Epithelial cell of proximal tubule (primary cell): Measurements from ENCODE around the gene MSMB. TPM values are rescaled to one million over a fixed set of nuclear protein-coding genes. Genes with fewer than 3 reads are reported as not detected.

ENCODE experiments used
- DNase-seq: peaks from one replicate; pipeline ENCODE4 v3.0.0-alpha.2; 2011; ENCODE audit warnings: low read depth
- H3K4me3 ChIP-seq: 2 replicates; pipeline ENCODE4 v1.5.1; 2011; ENCODE audit warnings: low read depth, mild to moderate bottlenecking, low read length
- total RNA-seq: library from RNA; depleted of rRNA; stranded (reverse); fragments of >200 nt; gene quantifications from 2 replicates; pipeline ENCODE4 v1.2.3, GENCODE V29; 2015
- TF ChIP-seq, protein P1 (sequence below): conservative IDR thresholded peaks from 2 replicates; pipeline ENCODE4 v1.5.1; 2012; ENCODE audit warnings: low read depth, mild to moderate bottlenecking, low read length

Gene MSMB
- total RNA-seq, 1 donor from 2014 or later: not detected

DNA sequence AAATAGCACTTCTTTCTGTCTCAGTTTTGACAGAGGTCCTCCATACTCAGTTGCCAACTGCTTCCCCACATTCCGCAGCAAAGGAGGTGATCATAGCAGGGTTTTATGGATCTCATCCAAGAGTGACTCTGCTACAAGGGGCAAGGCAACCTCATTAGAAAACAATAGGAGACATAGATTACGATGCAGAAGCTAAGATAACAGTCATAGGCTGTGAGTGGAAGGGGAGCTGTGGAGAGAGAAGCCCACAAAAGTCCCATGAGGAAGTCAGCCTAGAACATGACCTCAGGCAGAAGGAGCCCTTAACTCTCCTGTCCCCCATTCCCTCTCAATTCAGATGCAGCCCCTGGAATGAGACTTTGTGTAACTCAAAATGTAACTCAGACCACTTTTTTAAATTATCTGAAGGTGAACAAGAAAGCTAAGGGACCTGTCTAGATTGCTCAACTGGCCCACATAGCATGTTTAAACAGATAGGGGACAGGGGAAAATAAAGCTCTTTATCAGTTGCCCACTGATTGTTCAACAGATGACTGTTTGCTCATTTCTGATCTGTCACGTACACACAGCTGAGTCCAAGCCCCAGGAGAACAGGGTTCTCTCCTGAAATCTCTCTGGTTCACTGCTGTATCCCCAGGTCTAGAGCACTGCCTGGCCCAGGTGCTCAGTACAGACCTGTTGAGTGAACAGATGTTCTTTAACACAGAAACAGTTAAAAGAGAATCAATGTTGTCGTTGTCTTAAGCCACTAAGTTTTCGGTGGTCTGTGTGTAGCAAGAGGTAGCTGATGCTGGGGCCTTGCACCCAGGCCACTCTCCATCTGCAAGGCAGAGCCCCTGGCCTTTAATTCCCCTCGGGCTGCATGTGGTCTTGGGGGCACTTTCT lies 14.2 kb downstream of the MSMB start:
- no peak for DNase-seq
- TF ChIP-seq, protein P1, sequence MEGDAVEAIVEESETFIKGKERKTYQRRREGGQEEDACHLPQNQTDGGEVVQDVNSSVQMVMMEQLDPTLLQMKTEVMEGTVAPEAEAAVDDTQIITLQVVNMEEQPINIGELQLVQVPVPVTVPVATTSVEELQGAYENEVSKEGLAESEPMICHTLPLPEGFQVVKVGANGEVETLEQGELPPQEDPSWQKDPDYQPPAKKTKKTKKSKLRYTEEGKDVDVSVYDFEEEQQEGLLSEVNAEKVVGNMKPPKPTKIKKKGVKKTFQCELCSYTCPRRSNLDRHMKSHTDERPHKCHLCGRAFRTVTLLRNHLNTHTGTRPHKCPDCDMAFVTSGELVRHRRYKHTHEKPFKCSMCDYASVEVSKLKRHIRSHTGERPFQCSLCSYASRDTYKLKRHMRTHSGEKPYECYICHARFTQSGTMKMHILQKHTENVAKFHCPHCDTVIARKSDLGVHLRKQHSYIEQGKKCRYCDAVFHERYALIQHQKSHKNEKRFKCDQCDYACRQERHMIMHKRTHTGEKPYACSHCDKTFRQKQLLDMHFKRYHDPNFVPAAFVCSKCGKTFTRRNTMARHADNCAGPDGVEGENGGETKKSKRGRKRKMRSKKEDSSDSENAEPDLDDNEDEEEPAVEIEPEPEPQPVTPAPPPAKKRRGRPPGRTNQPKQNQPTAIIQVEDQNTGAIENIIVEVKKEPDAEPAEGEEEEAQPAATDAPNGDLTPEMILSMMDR: no peak
- H3K4me3 ChIP-seq: no peak overlapping the region

DNA sequence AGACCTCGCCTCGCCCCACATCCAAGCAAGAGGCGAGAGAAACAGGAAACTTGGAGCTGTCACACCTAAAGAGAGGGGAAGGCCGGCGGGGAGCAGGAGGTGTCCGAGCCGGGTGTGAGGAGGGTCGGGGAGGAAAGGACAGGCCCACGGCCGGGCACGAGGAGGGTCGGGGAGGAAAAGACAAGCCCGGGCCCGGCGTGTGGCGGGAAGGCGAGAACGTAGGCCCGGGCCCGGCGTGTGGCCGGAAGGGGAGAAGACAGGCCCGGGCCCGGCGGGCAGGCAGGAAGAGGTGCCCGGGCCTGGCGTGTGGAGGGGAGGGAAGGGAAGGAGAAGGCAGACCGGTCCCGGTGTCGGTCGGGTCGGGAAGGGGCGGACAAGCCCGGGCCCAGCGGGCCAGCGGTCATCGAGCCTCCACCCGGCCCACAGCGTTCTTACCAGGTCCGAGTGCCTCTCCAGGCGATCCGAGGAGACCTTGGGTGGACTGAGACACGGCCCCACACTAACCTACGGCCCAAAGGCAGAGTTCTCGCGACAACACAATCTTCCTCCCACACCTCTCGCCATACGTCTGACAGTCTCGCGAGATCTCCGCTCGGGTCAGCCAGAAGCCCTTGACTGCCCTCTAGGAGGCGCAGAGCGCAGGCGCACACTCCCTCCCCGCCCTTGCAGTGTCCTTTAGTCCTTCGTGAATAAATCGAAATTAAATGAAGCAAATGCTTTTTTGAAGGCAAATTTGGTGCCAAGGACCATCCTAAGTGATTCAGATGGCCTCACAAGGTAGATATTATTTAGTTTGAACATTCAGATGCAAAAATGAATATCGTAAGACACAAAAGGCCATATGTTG lies 15.8 kb downstream of the MSMB start, which contains the start of gene NCOA4:
NCOA4 (minus strand) TSS at position 533 of the 847 bp plus-strand sequence. CDS start 13,943 bp downstream, outside the sequence.
- TF ChIP-seq, protein P1: peak; percentile 68

DNA sequence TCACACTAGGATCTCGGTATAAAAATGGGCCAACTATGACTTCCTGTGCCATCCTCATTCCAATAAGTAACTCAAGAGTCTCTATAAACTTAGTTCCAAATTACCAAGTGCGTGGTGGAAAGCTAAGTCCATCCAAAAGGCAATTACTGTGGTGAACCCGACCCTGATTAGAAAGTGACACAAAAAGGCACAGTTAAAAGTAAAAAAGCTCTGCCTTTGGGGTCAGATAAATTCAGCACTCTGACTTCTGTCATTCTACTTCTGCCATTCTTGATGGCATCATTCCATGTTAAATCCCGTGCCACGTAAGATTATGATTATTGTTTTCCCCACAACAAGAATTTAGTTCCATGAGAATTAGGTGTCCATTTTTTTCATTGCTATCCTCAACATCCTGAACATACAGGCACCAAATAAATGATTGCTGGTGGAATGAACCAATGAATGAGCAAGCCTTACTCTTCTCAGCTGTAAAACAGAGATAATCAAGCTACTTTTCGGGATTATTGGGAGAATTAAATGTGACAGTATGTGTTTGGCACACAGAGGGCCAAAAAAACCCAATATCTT lies 16.5 kb downstream of the MSMB start:
- DNase-seq: no peak
- peak overlapping the region; percentile 77 for H3K4me3 ChIP-seq
- TF ChIP-seq, protein P1: no peak

More for the DNA sequence above, 15.8 kb downstream of the MSMB start, which contains the start of gene NCOA4:
- peak; percentile 85 for DNase-seq
- H3K4me3 ChIP-seq: peak within 1 kb of the TSS; percentile 77

DNA sequence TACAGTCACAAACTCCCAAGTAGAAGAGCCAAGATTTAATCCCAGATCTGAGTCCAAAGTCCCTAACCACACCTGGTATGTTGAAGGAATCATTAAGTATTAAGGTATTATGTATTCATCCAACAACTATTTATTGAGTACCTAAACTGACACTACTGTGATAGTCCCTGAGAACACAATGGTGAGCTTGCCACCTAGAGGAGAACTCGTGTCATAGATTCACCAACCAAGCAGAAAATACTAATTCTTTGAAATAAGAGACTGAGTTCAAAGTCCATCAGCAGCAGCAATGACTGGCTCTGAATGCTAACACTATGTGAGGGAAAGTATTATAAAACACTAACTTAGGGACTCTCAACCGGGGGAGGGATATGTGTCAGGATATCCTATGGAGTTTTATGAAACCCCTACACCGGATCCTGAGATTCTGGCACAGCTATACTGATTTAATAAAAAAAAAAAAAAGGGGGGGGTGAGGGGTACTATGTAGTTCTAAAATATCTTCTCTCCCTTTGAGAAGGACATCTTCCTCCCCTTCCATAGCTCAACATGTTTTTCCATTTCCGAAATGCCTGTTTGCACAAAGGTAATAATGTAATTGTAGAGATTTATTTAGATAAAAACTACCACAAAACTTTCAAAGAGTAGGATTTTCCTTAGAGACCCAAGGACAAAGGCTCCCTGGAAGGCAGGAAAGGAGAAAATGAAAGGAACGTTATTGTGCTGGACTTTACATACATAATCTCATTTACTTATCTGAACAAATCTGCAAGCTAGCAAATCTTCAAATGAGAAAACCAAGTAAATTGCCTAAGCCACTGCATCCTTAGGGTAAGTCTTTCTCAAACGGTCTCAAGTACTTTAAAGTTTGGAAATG lies 17.2 kb downstream of the MSMB start:
- H3K4me3 ChIP-seq: peak overlapping the region; percentile 77
- peak; percentile 77 for DNase-seq
- TF ChIP-seq, protein P1: peak; percentile 72

DNA sequence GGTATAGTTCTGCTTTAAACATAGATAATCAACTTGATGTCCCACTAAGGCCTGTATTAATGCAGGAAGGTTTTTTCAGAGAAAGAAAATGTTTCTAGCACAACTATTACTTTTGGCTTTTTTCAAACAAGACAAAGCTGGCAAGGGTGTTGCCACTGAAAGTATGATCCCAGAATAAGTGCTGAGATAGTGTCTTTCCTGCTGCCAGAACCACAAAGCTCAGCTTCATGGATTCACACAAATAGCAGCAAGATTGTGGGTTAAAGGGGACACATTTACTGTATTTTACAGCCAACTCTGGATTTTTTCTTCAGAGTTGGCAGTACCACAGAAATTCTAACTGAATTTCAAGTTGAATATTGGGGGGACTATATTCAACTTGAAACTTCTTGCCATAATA lies 20.0 kb downstream of the MSMB start:
- DNase-seq: no peak

More for the DNA sequence above, 20.0 kb downstream of the MSMB start:
- H3K4me3 ChIP-seq: no peak overlapping the region
- TF ChIP-seq, protein P1: no peak
